ENCODE data around the gene DNAH9.

The DNAH9 gene

GRCh38 chr17:11608396-11608795 is 10.1 kb downstream of the DNAH9 start:
- no peak for DNase-seq

GRCh38 chr17:11610999-11611566 is 12.8 kb downstream of the DNAH9 start:
- no peak for DNase-seq

- no peak for DNase-seq
Observed at GRCh38 chr17:11612956-11613355, 14.7 kb downstream of the DNAH9 start.

- DNase-seq: no peak
Observed at GRCh38 chr17:11618861-11619566, 20.7 kb downstream of the DNAH9 start.

- DNase-seq: no peak
Observed at GRCh38 chr17:11622492-11622891, 24.2 kb downstream of the DNAH9 start.

- no peak for DNase-seq
Observed at GRCh38 chr17:11624976-11625375, 26.7 kb downstream of the DNAH9 start.

- DNase-seq: no peak
Observed at GRCh38 chr17:11625878-11626277, 27.6 kb downstream of the DNAH9 start.

GRCh38 chr17:11627301-11627940 is 29.2 kb downstream of the DNAH9 start:
- no peak for DNase-seq

GRCh38 chr17:11628374-11628773 is 30.1 kb downstream of the DNAH9 start:
- DNase-seq: no peak

- DNase-seq: no peak
Observed at GRCh38 chr17:11628831-11629230, 30.6 kb downstream of the DNAH9 start.

GRCh38 chr17:11636771-11637170 is 38.5 kb downstream of the DNAH9 start:
- no peak for DNase-seq

- no peak for DNase-seq
Observed at GRCh38 chr17:11637796-11638195, 39.5 kb downstream of the DNAH9 start.

GRCh38 chr17:11638700-11639265 is 40.5 kb downstream of the DNAH9 start:
- no peak for DNase-seq

GRCh38 chr17:11639736-11640462 is 41.6 kb downstream of the DNAH9 start:
- DNase-seq: no peak

GRCh38 chr17:11640463-11640814 is 42.2 kb downstream of the DNAH9 start:
- no peak for DNase-seq

- DNase-seq: no peak
Observed at GRCh38 chr17:11641521-11642275, 43.4 kb downstream of the DNAH9 start.

GRCh38 chr17:11642655-11643054 is 44.4 kb downstream of the DNAH9 start:
- DNase-seq: no peak

- DNase-seq: no peak
Observed at GRCh38 chr17:11643851-11644250, 45.6 kb downstream of the DNAH9 start.

GRCh38 chr17:11644265-11645212 is 46.3 kb downstream of the DNAH9 start:
- DNase-seq: no peak

- DNase-seq: no peak
Observed at GRCh38 chr17:11645426-11645825, 47.2 kb downstream of the DNAH9 start.

- no peak for DNase-seq
Observed at GRCh38 chr17:11651089-11651488, 52.8 kb downstream of the DNAH9 start.

- no peak for DNase-seq
Observed at GRCh38 chr17:11668618-11669017, 70.3 kb downstream of the DNAH9 start.
